HCT116 (cell line): ENCODE measurements around the gene LRRC9. TPM values are rescaled to one million over a fixed set of nuclear protein-coding genes. Genes with fewer than 3 reads are reported as not detected.
"Not testable (repeated sequence)": the region's sequence is repeated elsewhere in the genome, so short reads cannot be mapped to it uniquely, and the experiment has no call there.

ENCODE experiments used
- ATAC-seq: fragments of 200-7000 bp; cut with Tn5 transposase; 2 replicates; pipeline ENCODE4 v1.9.1; 2020; ENCODE audit warnings: mild to moderate bottlenecking, moderate library complexity
- BruUV-seq: library from RNA; stranded (reverse); fragments of 400-500 nt; replicated peaks from 2 replicates; lab custom pipeline; 2021; lab: Mats Ljungman, UMichigan
- CTCF ChIA-PET: fragments of 300-600 bp; sonication (Branson Sonifier 250); formaldehyde crosslinking; loops from one replicate; lab custom pipeline; 2021; ENCODE audit warnings: antibody characterized with exemption; lab: Charles Lee
- POLR2A ChIA-PET: fragments of 300-600, 350-600 bp; sonication (Branson Sonifier 250); formaldehyde crosslinking; loops from one replicate; lab custom pipeline; 2021; ENCODE audit warnings: antibody characterized with exemption; lab: Charles Lee
- RAD21 ChIA-PET, 2 experiments: fragments of 300-600 bp; sonication (Branson Sonifier 250); formaldehyde crosslinking; loops; one replicate each; lab custom pipeline; 2023; ENCODE audit warnings: low total read pairs in 2 of 2; ENCODE audit not compliant: uncharacterized antibody in 2 of 2, unreplicated experiment in 2 of 2, low non-redundant PET in 1 of 2; lab: Charles Lee
- DNase-seq: peaks from one replicate; pipeline ENCODE4 v3.0.0-alpha.2; 2010; ENCODE audit warnings: low read depth, low spot score
- H2AFZ ChIP-seq: fragments of 200-600 bp; shearing (Covaris generic), sonication (generic); 2 replicates; pipeline ENCODE4 v1.6.1; 2017; ENCODE audit warnings: low read depth, mixed run types, mixed read lengths, antibody characterized with exemption, low read length; ENCODE audit not compliant: poor library complexity, severe bottlenecking
- H3K27ac ChIP-seq: 2 replicates; pipeline ENCODE4 v1.5.1; 2012; ENCODE audit warnings: low read depth, low read length
- H3K27me3 ChIP-seq: fragments of 200-600 bp; sonication (generic); 2 replicates; pipeline ENCODE4 v1.6.1; 2016; ENCODE audit warnings: mixed run types, low read length, mixed read lengths; ENCODE audit not compliant: insufficient read depth
- H3K36me3 ChIP-seq, 2 experiments: fragments of 200-500 bp in 1 of 2; fragments of 200-600 bp in 1 of 2; sonication (Bioruptor generic) in 1 of 2; sonication (generic) in 1 of 2; 2 replicates each; pipeline versions ENCODE4 v1.5.1 to v1.6.1; 2014 to 2016; ENCODE audit warnings: low read length in 2 of 2, inconsistent platforms in 1 of 2, mixed read lengths in 1 of 2, mixed run types in 1 of 2; ENCODE audit not compliant: insufficient read depth in 2 of 2, control insufficient read depth in 1 of 2
- H3K4me1 ChIP-seq, 2 experiments: fragments of 200-600 bp in 1 of 2; sonication (generic) in 1 of 2; 2 replicates each; pipeline versions ENCODE4 v1.5.1 to v1.6.1; 2012 to 2017; ENCODE audit warnings: low read length in 2 of 2, inconsistent platforms in 1 of 2, mild to moderate bottlenecking in 1 of 2, mixed read lengths in 1 of 2, mixed run types in 1 of 2, moderate library complexity in 1 of 2; ENCODE audit not compliant: insufficient read depth in 2 of 2, control insufficient read depth in 1 of 2
- H3K4me2 ChIP-seq: fragments of 200-600 bp; sonication (generic); 2 replicates; pipeline ENCODE4 v1.6.1; 2017; ENCODE audit warnings: mixed run types, low read length, mixed read lengths
- H3K4me3 ChIP-seq, 2 experiments: fragments of 200-600 bp in 1 of 2; sonication (generic) in 1 of 2; replicated peaks in 1 of 2; 2 replicates each; pipeline ENCODE4 v1.5.1; 2011 to 2016; ENCODE audit warnings: low read length in 2 of 2, control low read depth in 1 of 2, low read depth in 1 of 2, mild to moderate bottlenecking in 1 of 2, mixed read lengths in 1 of 2, mixed run types in 1 of 2
- H3K79me2 ChIP-seq: fragments of 200-600 bp; sonication (generic); 2 replicates; pipeline ENCODE4 v1.6.1; 2017; ENCODE audit warnings: mild to moderate bottlenecking, mixed run types, low read length, moderate library complexity, mixed read lengths; ENCODE audit not compliant: insufficient read depth
- H3K9ac ChIP-seq: fragments of 200-600 bp; sonication (generic); 2 replicates; pipeline ENCODE4 v1.6.1; 2016; ENCODE audit warnings: low read length, mixed read lengths
- H3K9me2 ChIP-seq: fragments of 200-600 bp; sonication (generic), shearing (Covaris generic); 2 replicates; pipeline ENCODE4 v1.6.1; 2017; ENCODE audit warnings: mixed run types, mild to moderate bottlenecking, moderate library complexity; ENCODE audit not compliant: insufficient read depth
- H3K9me3 ChIP-seq, 2 experiments: fragments of 200-500 bp in 1 of 2; fragments of 200-600 bp in 1 of 2; sonication (Bioruptor generic) in 1 of 2; sonication (generic) in 1 of 2; 2 replicates each; pipeline ENCODE4 v1.6.1; 2014 to 2017; ENCODE audit warnings: low read length in 2 of 2, mixed read lengths in 2 of 2, inconsistent platforms in 1 of 2, low read depth in 1 of 2, mild to moderate bottlenecking in 1 of 2, mixed run types in 1 of 2, moderate library complexity in 1 of 2; ENCODE audit not compliant: control insufficient read depth in 1 of 2, insufficient read depth in 1 of 2
- H4K20me1 ChIP-seq: fragments of 200-600 bp; sonication (generic), shearing (Covaris generic); 2 replicates; pipeline ENCODE4 v1.6.1; 2017; ENCODE audit warnings: mixed run types, mild to moderate bottlenecking, moderate library complexity; ENCODE audit not compliant: insufficient read depth
- ATF3 ChIP-seq: IDR thresholded peaks from 2 replicates; pipeline ENCODE4 v1.6.1; 2012
- CBX3 ChIP-seq: IDR thresholded peaks from 2 replicates; pipeline ENCODE4 v1.6.1; 2012; ENCODE audit warnings: low read depth
- CTCF ChIP-seq, 3 experiments: fragments of 200-600 bp in 1 of 3; sonication (generic) in 1 of 3; IDR thresholded peaks in 2 of 3; conservative IDR thresholded peaks in 1 of 3; 2 replicates each; pipeline ENCODE4 v1.5.1; 2012 to 2017; ENCODE audit warnings: low read depth in 2 of 3, low read length in 2 of 3, antibody characterized with exemption in 1 of 3, borderline replicate concordance in 1 of 3, control low read depth in 1 of 3, mild to moderate bottlenecking in 1 of 3, mixed read lengths in 1 of 3, mixed run types in 1 of 3, moderate library complexity in 1 of 3; ENCODE audit not compliant: insufficient read depth in 1 of 3
- EZH2phosphoT487 ChIP-seq: fragments of 200-600 bp; IDR thresholded peaks from 2 replicates; pipeline ENCODE4 v1.6.1; 2018; ENCODE audit warnings: antibody characterized with exemption, borderline replicate concordance
- FOSL1 ChIP-seq: IDR thresholded peaks from 2 replicates; pipeline ENCODE4 v1.6.1; 2012; ENCODE audit warnings: low read depth
- POLR2AphosphoS5 ChIP-seq: IDR thresholded peaks from 2 replicates; pipeline ENCODE4 v1.6.1; 2011; ENCODE audit warnings: mild to moderate bottlenecking, low read depth, low read length, moderate library complexity
- ZBTB33 ChIP-seq: IDR thresholded peaks from 2 replicates; pipeline ENCODE4 v1.6.1; 2011; ENCODE audit warnings: mild to moderate bottlenecking, low read length, moderate library complexity; ENCODE audit not compliant: insufficient replicate concordance; ENCODE audit errors: extremely low read depth
- intact Hi-C: fragments of 100-400 bp; cut with micrococcal nuclease; formaldehyde crosslinking; loops from 2 replicates; pipeline ENCODE4 v1.10.0; 2022
- total RNA-seq: library from RNA; stranded (reverse); gene quantifications from one replicate; pipeline ENCODE4 v1.2.1, GENCODE V29; 2021; ENCODE audit not compliant: unreplicated experiment

Gene LRRC9
- total RNA-seq, 1 experiment from 2014 or later: not detected

- no peaks in the 10 kb centered on the region for H3K27me3 ChIP-seq
- ChIA-PET RAD21 (no interaction called here), POLR2A (no interaction called here), CTCF (no interaction called here)
- no peak overlapping the region for H2AFZ ChIP-seq
- no peak overlapping the region for H3K9ac ChIP-seq
- H3K36me3 ChIP-seq: no peaks in the 10 kb centered on the region
- DNase-seq (no peak), ATAC-seq (no peak)
- H3K27ac ChIP-seq: no peak overlapping the region
- H3K4me1 ChIP-seq: no peaks in the 10 kb centered on the region
- no peaks in the 10 kb centered on the region for H3K9me2 ChIP-seq
- H3K4me2 ChIP-seq: no peak overlapping the region
- no TSS peak for BruUV-seq
- TF ChIP-seq POLR2AphosphoS5 (no peak), ATF3 (no peak), EZH2phosphoT487 (no peak), CBX3 (no peak), FOSL1 (no peak), ZBTB33 (no peak), CTCF (IDR thresholded peaks at IDR 0.05 in 2 of 3, conservative IDR thresholded peaks at IDR 0.05 in 1 of 3; ENCODE audit: borderline replicate concordance in 1 of 3, insufficient read depth in 1 of 3, low read depth in 2 of 3, low read length in 2 of 3) (no peak)
- H3K4me3 ChIP-seq: no peak overlapping the region
- H3K79me2 ChIP-seq: no peaks in the 10 kb centered on the region
- no peaks in the 10 kb centered on the region for H3K9me3 ChIP-seq
- intact Hi-C loops: no loop called here
- no peaks in the 10 kb centered on the region for H4K20me1 ChIP-seq
Observed at GRCh38 chr14:60035177-60035576, 115.2 kb downstream of the LRRC9 start.

- H3K4me1 ChIP-seq: not testable (repeated sequence)
Observed at GRCh38 chr14:60047976-60048375, 128.0 kb downstream of the LRRC9 start.

More at GRCh38 chr14:60047976-60048375, 128.0 kb downstream of the LRRC9 start:
- H3K27ac ChIP-seq, H3K27me3 ChIP-seq, H3K79me2 ChIP-seq, H3K36me3 ChIP-seq, BruUV-seq, H3K9me2 ChIP-seq, H2AFZ ChIP-seq, H3K9me3 ChIP-seq, DNase-seq, POLR2A ChIA-PET, H3K9ac ChIP-seq, H4K20me1 ChIP-seq, intact Hi-C loops, RAD21 ChIA-PET, H3K4me3 ChIP-seq, ATAC-seq, H3K4me2 ChIP-seq: not testable (repeated sequence)
- CTCF ChIA-PET: interaction anchor here (1.5 kb wide), 1 partner anchor 83 kb away, joined by 3 read pairs; no protein-coding TSS in a partner anchor
